DND-41 (cell line): ENCODE data around the gene SEC24D.

Source experiments
- ATAC-seq: fragments of 200-7000 bp; cut with Tn5 transposase; 3 replicates; pipeline ENCODE4 v1.9.1; 2021; ENCODE audit warnings: low read depth; ENCODE audit not compliant: insufficient read depth
- DNase-seq: peaks from one replicate; pipeline ENCODE4 v3.0.0-alpha.2; 2020
- H2AFZ ChIP-seq: 2 replicates; pipeline ENCODE4 v1.6.0; 2012; ENCODE audit warnings: low read depth, low read length
- H3K27ac ChIP-seq: 2 replicates; pipeline ENCODE4 v1.5.1; 2012; ENCODE audit warnings: low read length, inconsistent platforms
- H3K27me3 ChIP-seq: fragments of 200-600 bp; sonication (generic); 2 replicates; pipeline ENCODE4 v1.6.0; 2012; ENCODE audit warnings: low read length, mild to moderate bottlenecking, inconsistent platforms; ENCODE audit not compliant: insufficient read depth, poor library complexity
- H3K36me3 ChIP-seq: 2 replicates; pipeline ENCODE4 v1.5.1; 2012; ENCODE audit warnings: low read length, inconsistent platforms; ENCODE audit not compliant: insufficient read depth
- H3K4me1 ChIP-seq: 2 replicates; pipeline ENCODE4 v1.5.1; 2012; ENCODE audit warnings: mild to moderate bottlenecking, low read length; ENCODE audit not compliant: insufficient read depth
- H3K4me2 ChIP-seq: 2 replicates; pipeline ENCODE4 v1.6.0; 2012; ENCODE audit warnings: mild to moderate bottlenecking, moderate library complexity, low read length, inconsistent platforms; ENCODE audit not compliant: insufficient read depth
- H3K4me3 ChIP-seq, 2 experiments: fragments of 200-600 bp in 1 of 2; shearing (Covaris generic) in 1 of 2; 2 replicates each; pipeline ENCODE4 v1.5.1; 2012 to 2016; ENCODE audit warnings: inconsistent platforms in 2 of 2, low read length in 2 of 2, mild to moderate bottlenecking in 2 of 2, low read depth in 1 of 2, moderate library complexity in 1 of 2
- H3K79me2 ChIP-seq: 2 replicates; pipeline ENCODE4 v1.6.0; 2012; ENCODE audit warnings: low read length, inconsistent platforms; ENCODE audit not compliant: insufficient read depth
- H3K9ac ChIP-seq: 2 replicates; pipeline ENCODE4 v1.6.0; 2012; ENCODE audit warnings: low read depth, mild to moderate bottlenecking, inconsistent platforms, low read length, moderate library complexity
- H3K9me3 ChIP-seq: 2 replicates; pipeline ENCODE4 v1.5.1; 2012; ENCODE audit warnings: low read length, moderate library complexity, mild to moderate bottlenecking, inconsistent platforms; ENCODE audit not compliant: insufficient read depth, severe bottlenecking
- H4K20me1 ChIP-seq: 2 replicates; pipeline ENCODE4 v1.6.0; 2012; ENCODE audit warnings: low read length; ENCODE audit not compliant: insufficient read depth
- CTCF ChIP-seq: IDR thresholded peaks from 2 replicates; pipeline ENCODE4 v1.5.1; 2012; ENCODE audit warnings: borderline replicate concordance, low read length, moderate library complexity, mild to moderate bottlenecking; ENCODE audit not compliant: poor library complexity, severe bottlenecking; ENCODE audit errors: extremely low read depth
- EZH2 ChIP-seq: IDR thresholded peaks from 3 replicates; pipeline ENCODE4 v1.6.1; 2012; ENCODE audit warnings: borderline replicate concordance, low read depth, mild to moderate bottlenecking, moderate library complexity, low read length, inconsistent platforms; ENCODE audit not compliant: severe bottlenecking

SEC24D gene

GRCh38 chr4:118823471-118823870 lies 12.5 kb downstream of the SEC24D start:
- Histone ChIP-seq H3K9me3 (no peaks in the 10 kb centered on the region), H3K4me1 (no peaks in the 10 kb centered on the region), H3K27me3 (no peaks in the 10 kb centered on the region), H3K4me3 (no peak overlapping the region), H3K79me2 (peaks cover 12% of the 10 kb centered on the region; the same call in 1 of the 2 replicates), H3K36me3 (peaks cover 33% of the 10 kb centered on the region), H3K4me2 (no peak overlapping the region), H3K9ac (no peak overlapping the region), H3K27ac (no peak overlapping the region), H4K20me1 (peaks cover 3% of the 10 kb centered on the region; the same call in 1 of the 2 replicates), H2AFZ (no peak overlapping the region)
- ATAC-seq, result no peak
- TF ChIP-seq CTCF (no peak), EZH2 (no peak)
- DNase-seq, result no peak

- Histone ChIP-seq H3K9ac (no peak overlapping the region), H3K4me1 (no peaks in the 10 kb centered on the region), H3K36me3 (peaks cover 35% of the 10 kb centered on the region), H3K27ac (no peak overlapping the region), H3K79me2 (peaks cover 3% of the 10 kb centered on the region; the same call in 1 of the 2 replicates), H3K27me3 (no peaks in the 10 kb centered on the region), H3K4me3 (no peak overlapping the region), H2AFZ (no peak overlapping the region), H4K20me1 (no peaks in the 10 kb centered on the region), H3K9me3 (no peaks in the 10 kb centered on the region), H3K4me2 (no peak overlapping the region)
- ATAC-seq (no peak), DNase-seq (no peak)
- no peak for TF ChIP-seq CTCF
- no peak for TF ChIP-seq EZH2
Observed at GRCh38 chr4:118821590-118822293, 14.2 kb downstream of the SEC24D start.

- Histone ChIP-seq H3K36me3 (peaks cover 44% of the 10 kb centered on the region), H3K9me3 (no peaks in the 10 kb centered on the region), H3K9ac (no peak overlapping the region), H3K79me2 (no peaks in the 10 kb centered on the region), H2AFZ (no peak overlapping the region), H3K4me1 (no peaks in the 10 kb centered on the region), H3K27me3 (no peaks in the 10 kb centered on the region), H3K27ac (no peak overlapping the region), H3K4me3 (no peak overlapping the region), H4K20me1 (no peaks in the 10 kb centered on the region), H3K4me2 (no peak overlapping the region)
- DNase-seq (no peak), ATAC-seq (no peak)
- TF ChIP-seq CTCF, result no peak
- TF ChIP-seq EZH2, result no peak
Observed at GRCh38 chr4:118817178-118817930, 18.6 kb downstream of the SEC24D start.
